Right ventricle myocardium inferior (tissue), 1 donor: ENCODE data around the gene YIPF7. TPM values are rescaled to one million over a fixed set of nuclear protein-coding genes. Genes with fewer than 3 reads are reported as not detected.

Experiments used
- ATAC-seq: fragments of 200-7000 bp; cut with Tn5 transposase; one replicate; pipeline ENCODE4 v1.9.1; 2020; ENCODE audit warnings: mild to moderate bottlenecking, moderate library complexity
- DNase-seq: peaks from one replicate; pipeline ENCODE4 v3.0.0; 2021; ENCODE audit errors: missing footprints
- intact Hi-C: fragments of 100-400 bp; cut with DNase I; formaldehyde crosslinking; loops from one replicate; pipeline ENCODE4 v1.11.0; 2022
- long read RNA-seq: library from polyadenylated mRNA; unstranded; transcript quantifications from one replicate; pipeline ENCODE4 v2.0.0, GENCODE V29; 2021
- total RNA-seq: library from RNA; stranded (reverse); fragmentation: NEBNext Ultra II Directional; extraction: Animal tissue kit (Norgen Biotek cat#: 25700); gene quantifications from one replicate; pipeline ENCODE4 v1.2.1, GENCODE V29; 2021
- donor health status: DM: no; HTN: yes; CAD: no; lungs with severe emphysema.

YIPF7 gene
- 1.4 TPM for total RNA-seq
- long read RNA-seq = 0 reads

DNA sequence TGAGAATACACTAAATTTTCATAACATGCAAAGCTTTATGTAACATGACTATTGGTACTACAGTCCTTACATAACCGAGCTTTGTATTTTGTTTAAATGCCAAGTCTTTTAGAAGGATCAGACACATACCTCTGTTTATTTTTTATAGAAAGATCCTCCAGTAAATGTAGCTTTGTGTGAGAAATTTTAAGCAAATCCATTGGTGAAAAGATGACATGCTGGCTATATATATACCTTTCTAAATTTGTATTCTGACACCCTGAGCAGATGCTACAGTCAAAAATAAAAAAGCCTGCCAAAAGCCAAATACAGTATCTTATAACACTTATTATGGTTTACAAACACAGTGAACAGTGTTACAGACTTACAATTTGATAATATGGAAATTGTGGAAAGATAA lies at the start of gene YIPF7:
YIPF7 (minus strand) TSS at position 201 of the 400 bp plus-strand sequence. CDS start 1,525 bp downstream, outside the sequence.
- intact Hi-C loops = no loop called here
- DNase-seq (no peak), ATAC-seq (no peak)

- no peak for ATAC-seq
- intact Hi-C loops = no loop called here
Measured at GRCh38 chr4:44701037-44701436, 49.6 kb upstream of the YIPF7 start.

DNA sequence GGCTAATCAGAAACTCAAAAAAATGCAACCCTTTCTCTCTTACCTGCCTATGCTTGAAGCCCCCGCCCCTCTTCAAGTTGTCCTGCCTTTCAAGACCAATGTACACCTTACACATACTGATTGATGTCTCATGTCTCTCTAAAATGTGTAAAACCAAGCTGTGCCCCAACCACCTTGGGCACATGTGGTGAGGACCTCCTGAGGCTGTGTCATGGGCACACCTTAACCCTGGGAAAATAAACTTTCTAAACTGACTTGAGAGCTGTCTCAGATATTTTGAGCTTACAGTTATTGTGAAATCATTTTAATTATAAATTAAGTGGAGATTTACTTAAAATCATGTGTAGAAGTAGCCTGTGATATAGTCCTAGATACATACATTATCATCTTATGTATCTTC lies 49.0 kb upstream of the YIPF7 start:
- intact Hi-C loops = no loop called here
- DNase-seq (no peak), ATAC-seq (no peak)

More at GRCh38 chr4:44701037-44701436, 49.6 kb upstream of the YIPF7 start:
- DNase-seq = no peak

DNA sequence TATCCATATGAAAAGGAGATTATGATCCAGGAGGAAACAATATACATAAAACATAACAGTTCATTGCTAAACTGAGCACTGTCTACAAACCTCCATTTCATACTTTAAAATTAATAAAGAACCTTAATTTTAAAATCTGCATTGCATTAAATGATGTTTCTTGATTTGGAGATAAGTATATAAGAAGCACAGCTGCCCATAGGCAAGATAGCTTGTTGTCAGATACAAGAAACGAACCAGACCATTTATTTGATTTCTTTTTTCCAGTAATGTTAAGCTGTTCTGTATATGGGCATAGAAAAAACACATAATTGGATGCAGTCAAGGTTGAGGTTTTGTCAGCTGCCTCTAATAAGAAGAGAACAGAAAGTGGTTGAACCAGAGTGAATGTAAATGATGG lies 33.2 kb upstream of the YIPF7 start:
- intact Hi-C loops = no loop called here
- ATAC-seq = no peak
- no peak for DNase-seq

GRCh38 chr4:44679060-44679459 lies 27.6 kb upstream of the YIPF7 start:
- DNase-seq (no peak), ATAC-seq (no peak)
- intact Hi-C loops = loop anchor here (10.0 kb wide), 1 partner anchor 46 kb away; the partner anchor contains the start of gene GNPDA2

GRCh38 chr4:44678094-44679041 lies 26.9 kb upstream of the YIPF7 start, which contains the start of gene GUF1:
Gene GUF1, plus strand, starts transcription at chr4:44678420. Its CDS starts 203 bp downstream, at chr4:44678623.
- peak; percentile 99 for ATAC-seq

GRCh38 chr4:44675366-44675765 lies 23.9 kb upstream of the YIPF7 start:
- intact Hi-C loops = loop anchor here (10.0 kb wide), 1 partner anchor 49 kb away; the partner anchor contains the start of gene GNPDA2
- DNase-seq = no peak
- ATAC-seq = no peak

More at GRCh38 chr4:44678094-44679041, 26.9 kb upstream of the YIPF7 start, which contains the start of gene GUF1:
- intact Hi-C loops = loop anchor here (10.0 kb wide), 1 partner anchor 46 kb away; the partner anchor contains the start of gene GNPDA2
- peak; percentile 96 for DNase-seq

DNA sequence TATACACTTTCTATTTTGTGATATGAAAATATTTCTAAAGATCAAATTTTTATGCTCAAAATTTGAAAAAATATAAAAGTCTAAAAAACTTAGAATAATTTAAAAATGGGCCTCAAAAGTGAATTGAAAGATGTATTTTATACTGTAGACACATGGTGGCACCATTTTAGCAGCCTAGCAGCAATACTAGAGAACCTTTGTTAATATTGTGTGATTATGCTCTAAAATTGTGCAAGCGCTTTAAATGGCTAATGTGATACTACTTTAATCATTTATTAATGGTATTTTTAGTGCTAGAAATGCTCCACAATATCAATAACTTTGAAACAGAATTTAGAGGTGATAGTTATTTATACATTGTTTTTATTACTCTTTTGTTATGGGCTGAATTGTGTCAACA lies 23.0 kb upstream of the YIPF7 start:
- ATAC-seq (no peak), DNase-seq (no peak)
- intact Hi-C loops = loop anchor here (10.0 kb wide), 1 partner anchor 50 kb away; the partner anchor contains the start of gene GNPDA2

GRCh38 chr4:44671636-44672035 lies 20.2 kb upstream of the YIPF7 start:
- intact Hi-C loops = loop anchor here (10.0 kb wide), 1 partner anchor 53 kb away; the partner anchor contains the start of gene GNPDA2
- ATAC-seq (no peak), DNase-seq (no peak)

GRCh38 chr4:44670506-44671199 lies 19.2 kb upstream of the YIPF7 start:
- ATAC-seq = no peak
- peak; percentile 48 for DNase-seq
- intact Hi-C loops = loop anchor here (10.0 kb wide), 1 partner anchor 54 kb away; the partner anchor contains the start of gene GNPDA2

DNA sequence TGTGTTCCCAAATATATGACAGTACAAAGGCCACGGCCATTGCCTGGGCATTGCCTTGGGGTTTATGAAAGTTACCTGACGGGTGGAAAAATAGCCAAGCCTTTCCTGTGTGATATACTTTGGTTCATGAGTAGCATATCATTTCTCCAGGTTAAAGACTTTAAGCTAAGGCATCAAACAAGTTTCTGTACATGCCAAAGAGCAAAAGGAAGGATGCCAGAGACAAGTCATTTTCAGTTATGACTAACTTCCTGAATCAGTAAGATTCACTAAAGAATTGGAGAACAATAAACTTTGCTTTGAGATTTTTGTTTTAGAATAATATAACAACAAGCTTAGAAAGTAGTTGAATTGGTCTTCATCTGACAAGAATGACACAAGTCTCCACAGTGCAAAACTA lies 17.1 kb upstream of the YIPF7 start:
- intact Hi-C loops = no loop called here
- ATAC-seq = no peak
- no peak for DNase-seq

- peak; percentile 45 for DNase-seq
- intact Hi-C loops = no loop called here
- ATAC-seq = no peak
Measured at GRCh38 chr4:44663539-44664263, 12.3 kb upstream of the YIPF7 start.

- intact Hi-C loops = no loop called here
- ATAC-seq (no peak), DNase-seq (no peak)
Measured at GRCh38 chr4:44662623-44663005, 11.2 kb upstream of the YIPF7 start.

- no peak for ATAC-seq
- intact Hi-C loops = no loop called here
- DNase-seq = no peak
Measured at GRCh38 chr4:44661940-44662622, 10.7 kb upstream of the YIPF7 start.

DNA sequence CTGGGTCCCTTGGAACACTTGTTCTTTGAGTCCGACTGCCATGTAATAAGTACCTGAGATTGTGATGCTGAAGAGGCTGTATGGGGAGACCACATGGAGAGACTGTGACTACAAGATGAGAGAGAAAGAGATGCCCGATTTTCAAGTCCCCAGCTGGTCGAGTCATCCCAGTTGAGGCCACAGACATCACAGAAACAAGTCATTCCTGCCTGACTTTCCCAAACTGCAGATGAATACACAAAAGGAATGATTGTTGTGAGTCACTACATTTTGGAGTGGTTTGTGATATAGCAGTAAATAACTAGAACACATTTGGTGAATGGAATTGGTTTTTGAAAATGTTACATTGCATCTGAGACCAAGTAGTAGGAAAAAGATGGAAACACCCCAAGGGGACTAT lies 9.0 kb upstream of the YIPF7 start:
- intact Hi-C loops = no loop called here
- no peak for DNase-seq
- ATAC-seq = no peak

DNA sequence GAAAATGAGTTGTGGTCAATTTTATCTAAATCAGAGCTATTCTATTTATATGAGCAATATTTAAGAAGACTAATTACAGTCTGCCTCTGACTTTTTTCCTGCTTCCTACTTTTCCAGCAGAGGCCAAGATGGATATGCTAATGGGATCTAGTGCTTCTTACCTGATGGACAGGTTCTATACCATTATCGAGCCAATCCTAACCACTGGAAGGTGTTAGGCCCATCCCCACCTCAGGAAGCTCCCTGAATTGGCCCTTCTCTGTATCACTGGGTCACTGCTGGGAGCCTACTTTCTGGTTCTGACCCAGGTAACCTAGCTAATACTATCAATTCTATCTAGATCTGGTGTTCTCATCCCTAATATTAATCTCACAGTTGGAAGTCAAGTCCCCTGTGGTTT lies 577 bp upstream of the YIPF7 start:
- intact Hi-C loops = no loop called here
- DNase-seq = no peak
- ATAC-seq = no peak

- intact Hi-C loops = no loop called here
- no peak for DNase-seq
- ATAC-seq = no peak
Measured at GRCh38 chr4:44646151-44646550, 5.3 kb downstream of the YIPF7 start.

- intact Hi-C loops = no loop called here
- no peak for ATAC-seq
- no peak for DNase-seq
Measured at GRCh38 chr4:44638091-44638490, 13.3 kb downstream of the YIPF7 start.
